ENCODE results near the gene INPP4B.

DNA sequence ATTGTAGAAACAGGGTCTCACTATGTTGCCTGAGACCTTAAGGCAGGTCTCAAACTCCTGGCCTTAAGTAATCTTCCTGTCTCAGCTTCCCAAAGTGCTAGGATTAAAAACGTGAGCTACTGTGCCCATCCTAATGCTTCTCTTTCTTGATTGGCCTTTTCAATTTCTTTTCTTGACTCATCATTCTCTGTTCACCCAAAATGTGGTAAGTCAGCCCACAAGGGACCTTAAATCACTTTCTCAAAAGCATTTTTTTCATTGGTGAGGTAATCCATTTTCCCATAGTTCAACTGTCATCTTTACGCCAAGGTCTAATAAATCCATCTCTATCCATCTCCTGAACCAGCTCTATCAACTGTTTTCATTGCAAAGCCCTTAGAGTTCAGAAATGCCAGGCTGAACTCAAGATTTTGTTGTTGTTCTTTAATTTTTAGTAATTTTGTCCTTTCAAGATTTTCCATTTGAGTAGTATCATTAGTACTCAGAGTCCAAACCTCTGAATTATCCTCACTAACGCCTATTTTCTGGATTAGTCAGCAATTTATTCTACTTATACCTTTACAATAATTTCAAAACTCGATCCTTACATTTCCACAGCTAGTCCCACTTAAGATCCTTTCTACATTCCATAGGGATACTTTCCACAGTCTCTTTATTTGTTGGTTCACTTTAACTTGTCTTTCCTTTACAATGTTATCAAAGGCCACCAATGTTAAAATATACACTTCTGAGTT lies 681.2 kb downstream of the INPP4B start:
- TF ChIP-seq, protein P1, sequence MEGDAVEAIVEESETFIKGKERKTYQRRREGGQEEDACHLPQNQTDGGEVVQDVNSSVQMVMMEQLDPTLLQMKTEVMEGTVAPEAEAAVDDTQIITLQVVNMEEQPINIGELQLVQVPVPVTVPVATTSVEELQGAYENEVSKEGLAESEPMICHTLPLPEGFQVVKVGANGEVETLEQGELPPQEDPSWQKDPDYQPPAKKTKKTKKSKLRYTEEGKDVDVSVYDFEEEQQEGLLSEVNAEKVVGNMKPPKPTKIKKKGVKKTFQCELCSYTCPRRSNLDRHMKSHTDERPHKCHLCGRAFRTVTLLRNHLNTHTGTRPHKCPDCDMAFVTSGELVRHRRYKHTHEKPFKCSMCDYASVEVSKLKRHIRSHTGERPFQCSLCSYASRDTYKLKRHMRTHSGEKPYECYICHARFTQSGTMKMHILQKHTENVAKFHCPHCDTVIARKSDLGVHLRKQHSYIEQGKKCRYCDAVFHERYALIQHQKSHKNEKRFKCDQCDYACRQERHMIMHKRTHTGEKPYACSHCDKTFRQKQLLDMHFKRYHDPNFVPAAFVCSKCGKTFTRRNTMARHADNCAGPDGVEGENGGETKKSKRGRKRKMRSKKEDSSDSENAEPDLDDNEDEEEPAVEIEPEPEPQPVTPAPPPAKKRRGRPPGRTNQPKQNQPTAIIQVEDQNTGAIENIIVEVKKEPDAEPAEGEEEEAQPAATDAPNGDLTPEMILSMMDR (IDR thresholded peaks at IDR 0.05): no peak
- no peak for TF ChIP-seq ZFX (IDR thresholded peaks at IDR 0.05; ENCODE audit: borderline replicate concordance)

Measured in 22Rv1 (cell line).